ENCODE results near the gene BEGAIN. TPM values are rescaled to one million over a fixed set of nuclear protein-coding genes. Genes with fewer than 3 reads are reported as not detected.

BEGAIN gene
- total and polyA plus RNA-seq, 2 of the 8 experiments (the other 6 are each of a cell fraction or from before 2014, with no cell fraction given): 2.9 to 3.0 TPM

DNA sequence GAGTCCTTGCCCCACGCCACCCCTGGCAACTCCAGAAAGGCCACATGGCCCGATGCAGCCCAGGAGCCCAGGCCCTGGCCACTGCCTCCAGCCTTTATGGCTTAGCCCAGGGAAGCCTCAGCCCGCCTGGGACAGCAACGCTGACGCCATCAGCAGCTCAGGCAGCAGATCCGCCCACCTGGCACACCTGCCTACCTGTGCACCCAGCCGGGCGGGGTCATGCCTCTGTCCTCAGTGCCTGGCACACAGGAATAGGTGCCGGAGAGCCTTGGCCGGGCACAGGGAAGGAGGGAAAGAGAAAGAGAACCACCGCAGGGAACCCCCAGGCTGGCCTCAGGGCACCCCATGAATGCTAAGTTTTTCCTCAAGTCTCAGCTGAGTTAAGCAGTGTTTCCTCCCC lies 21.1 kb downstream of the BEGAIN start:
- Histone ChIP-seq H3K36me3 (ENCODE audit: control insufficient read depth in 2 of 4, insufficient read depth in 4 of 4, low read length in 3 of 4) (no peaks in the 10 kb centered on the region; a peak in 1 of 8 replicates), H3K23me2 (ENCODE audit: low read depth, low read length) (peaks cover 7% of the 10 kb centered on the region; the same call in 1 of the 2 replicates), H3K79me1 (ENCODE audit: low read depth, low read length) (no peaks in the 10 kb centered on the region), H2AFZ (ENCODE audit: low read length) (no peak overlapping the region), H2AK5ac (ENCODE audit: low read depth, low read length) (no peak overlapping the region), H2BK12ac (ENCODE audit: low read depth, low read length) (0 out of 2 replicates have a peak overlapping the region, but pooled peaks have one; percentile 27), H2BK15ac (ENCODE audit: low read length) (0 out of 2 replicates have a peak overlapping the region, but pooled peaks have one; percentile 16), H3K4me1 (replicated peaks in 1 of 4; ENCODE audit: control insufficient read depth in 3 of 4, insufficient read depth in 4 of 4, low read length in 3 of 4) (peaks cover 0 to 20% (median 15%) of the 10 kb centered on the region in 4 experiments; a peak in 6 of 7 replicates), H3K27me3 (replicated peaks in 1 of 4; ENCODE audit: control insufficient read depth in 3 of 4, extremely low read depth in 1 of 4, insufficient read depth in 3 of 4, low read length in 3 of 4) (peaks cover 23 to 47% (median 41%) of the 10 kb centered on the region in 4 experiments), H3K9ac (replicated peaks in 1 of 4; ENCODE audit: extremely low read depth in 1 of 4, low read depth in 3 of 4, low read length in 3 of 4) (no peak overlapping the region), H4K5ac (ENCODE audit: insufficient read length, low read depth, low read length) (no peak overlapping the region), H3K4me3 (ENCODE audit: extremely low read depth in 1 of 4, insufficient read depth in 2 of 4, low read depth in 3 of 4, low read length in 4 of 4) (no peak overlapping the region), H2BK120ac (replicated peaks; ENCODE audit: low read depth, low read length) (no peak overlapping the region), H3K9me3 (ENCODE audit: insufficient read depth in 2 of 2, low read depth in 1 of 2, low read length in 1 of 2) (no peaks in the 10 kb centered on the region), H3K56ac (replicated peaks; ENCODE audit: insufficient read length, low read depth, low read length) (no peak overlapping the region), H3K79me2 (ENCODE audit: control insufficient read depth in 1 of 2, insufficient read depth in 2 of 2, low read length in 2 of 2) (no peaks in the 10 kb centered on the region), H3K4me2 (ENCODE audit: insufficient read depth in 1 of 2, low read depth in 2 of 2, low read length in 2 of 2) (peak overlapping the region in 1 of 2 experiments; percentile 71; a peak in 1 of 4 replicates), H3K18ac (ENCODE audit: extremely low read depth, low read length) (no peak overlapping the region), H2BK5ac (ENCODE audit: low read depth, low read length) (no peak overlapping the region), H4K20me1 (replicated peaks in 1 of 2; ENCODE audit: control insufficient read depth in 1 of 2, insufficient read depth in 2 of 2, low read length in 2 of 2) (no peaks in the 10 kb centered on the region), H4K91ac (replicated peaks; ENCODE audit: insufficient read length, low read length) (peak overlapping the region; percentile 19), H4K8ac (ENCODE audit: extremely low read depth, insufficient read depth, low read length) (no peak overlapping the region; the same call in 1 of the 2 replicates), H3K14ac (ENCODE audit: insufficient read length) (no peak overlapping the region), H3K4ac (replicated peaks; ENCODE audit: insufficient read length, low read depth, low read length) (no peak overlapping the region), H3K27ac (ENCODE audit: low read depth, low read length) (no peak overlapping the region), H3K23ac (ENCODE audit: insufficient read length) (no peak overlapping the region), H2BK20ac (ENCODE audit: low read length) (no peak overlapping the region)
- no peak for FAIRE-seq
- no peak for DNase-seq (ENCODE audit: low read depth in 1 of 2, low spot score in 2 of 2)
- WGBS, 2 experiments (ENCODE audit: extremely low coverage in 1 of 2, insufficient coverage in 1 of 2, insufficient read length in 1 of 2, insufficient replicate concordance in 2 of 2, low coverage in 1 of 2, low lambda C conversion rate in 2 of 2, missing lambda C conversion rate in 1 of 2): 84% methylated on average over 10 of the region's 11 CpGs; no CpG with 5 or more reads in 1 of the 2 experiments
- CTCF ChIA-PET (ENCODE audit: partially characterized antibody): no interaction called here
- POLR2A ChIA-PET (ENCODE audit: partially characterized antibody): interaction anchor here (0.7 kb wide), 1 partner anchor 260 kb away, joined by 3 read pairs; the partner anchor contains the start of gene SLC25A29
- no peak for TF ChIP-seq JUN (IDR thresholded peaks at IDR 0.05; ENCODE audit: low read depth, low read length)
- TF ChIP-seq TAF7 (optimal IDR thresholded peaks at IDR 0.05; ENCODE audit: borderline replicate concordance, low read depth, low read length): no peak
- no peak for TF ChIP-seq GTF2F1 (IDR thresholded peaks at IDR 0.05; ENCODE audit: borderline replicate concordance, low read depth, low read length)
- TF ChIP-seq CHD2 (IDR thresholded peaks at IDR 0.05; ENCODE audit: low read length): no peak
- TF ChIP-seq GABPA (IDR thresholded peaks at IDR 0.05; ENCODE audit: borderline replicate concordance, insufficient read depth, low read length): no peak
- TF ChIP-seq FOSL1 (IDR thresholded peaks at IDR 0.05; ENCODE audit: insufficient read depth, low read depth, low read length): no peak
- TF ChIP-seq TAF1 (IDR thresholded peaks at IDR 0.05; ENCODE audit: low read depth, low read length): no peak
- TF ChIP-seq CEBPB (IDR thresholded peaks at IDR 0.05; ENCODE audit: low read depth, low read length): no peak
- TF ChIP-seq HDAC2 (IDR thresholded peaks at IDR 0.05; ENCODE audit: borderline replicate concordance in 1 of 2, low read depth in 2 of 2, low read length in 2 of 2): no peak
- no peak for TF ChIP-seq BACH1 (IDR thresholded peaks at IDR 0.05; ENCODE audit: low read length)
- no peak for TF ChIP-seq TBP (IDR thresholded peaks at IDR 0.05; ENCODE audit: low read depth, low read length)
- TF ChIP-seq TCF12 (IDR thresholded peaks at IDR 0.05; ENCODE audit: low read depth, low read length): no peak
- TF ChIP-seq CHD1 (IDR thresholded peaks at IDR 0.05; ENCODE audit: low read depth, low read length): no peak
- no peak for TF ChIP-seq KDM1A (IDR thresholded peaks at IDR 0.05; ENCODE audit: borderline replicate concordance, low read length)
- TF ChIP-seq SAP30 (IDR thresholded peaks at IDR 0.05; ENCODE audit: insufficient read depth, insufficient replicate concordance, low read length): no peak

All from H1 (cell line).